Trophoblast cell (in vitro differentiated cells and primary cell): ENCODE results near the gene PDGFRB.

Experiments
- DNase-seq, 2 donors: peaks; one replicate each; pipeline ENCODE4 v3.0.0-alpha.2; 2016
- H2AFZ ChIP-seq: 2 replicates; pipeline ENCODE4 v1.6.1; 2013; ENCODE audit warnings: low read length, moderate library complexity, mild to moderate bottlenecking; ENCODE audit not compliant: insufficient read depth, poor library complexity
- H2AK5ac ChIP-seq: 2 replicates; pipeline ENCODE4 v1.6.1; 2013; ENCODE audit warnings: mild to moderate bottlenecking, low read length
- H2BK120ac ChIP-seq: 2 replicates; pipeline ENCODE4 v1.6.1; 2013; ENCODE audit warnings: low read length, mild to moderate bottlenecking, moderate library complexity; ENCODE audit not compliant: insufficient read depth, poor library complexity
- H2BK12ac ChIP-seq: 2 replicates; pipeline ENCODE4 v1.6.1; 2013; ENCODE audit warnings: mild to moderate bottlenecking, low read length, moderate library complexity
- H2BK5ac ChIP-seq: 2 replicates; pipeline ENCODE4 v1.6.1; 2013; ENCODE audit warnings: low read length, low read depth, moderate library complexity, mild to moderate bottlenecking; ENCODE audit not compliant: poor library complexity
- H3K14ac ChIP-seq: 2 replicates; pipeline ENCODE4 v1.6.1; 2013; ENCODE audit warnings: mild to moderate bottlenecking, low read length
- H3K18ac ChIP-seq: 2 replicates; pipeline ENCODE4 v1.6.1; 2013; ENCODE audit warnings: mild to moderate bottlenecking, low read length
- H3K23ac ChIP-seq: 2 replicates; pipeline ENCODE4 v1.6.1; 2013; ENCODE audit warnings: low read length
- H3K27ac ChIP-seq: 2 replicates; pipeline ENCODE4 v1.5.1; 2013; ENCODE audit warnings: low read depth, mild to moderate bottlenecking, inconsistent platforms, low read length, moderate library complexity
- H3K27me3 ChIP-seq: 2 replicates; pipeline ENCODE4 v1.6.1; 2013; ENCODE audit warnings: inconsistent platforms, mild to moderate bottlenecking, low read length, moderate library complexity; ENCODE audit not compliant: insufficient read depth
- H3K36me3 ChIP-seq, 2 experiments: 1 replicate in 1 of 2; 2 replicates in 1 of 2; pipeline ENCODE4 v1.6.1; 2013; ENCODE audit warnings: low read length in 2 of 2, mild to moderate bottlenecking in 2 of 2, moderate library complexity in 1 of 2; ENCODE audit not compliant: insufficient read depth in 2 of 2, control insufficient read depth in 1 of 2
- H3K4ac ChIP-seq: 2 replicates; pipeline ENCODE4 v1.6.1; 2013; ENCODE audit warnings: low read depth, mild to moderate bottlenecking, low read length, moderate library complexity
- H3K4me1 ChIP-seq, 2 experiments: 1 replicate in 1 of 2; 2 replicates in 1 of 2; pipeline ENCODE4 v1.6.1; 2013; ENCODE audit warnings: low read length in 2 of 2, mild to moderate bottlenecking in 2 of 2, moderate library complexity in 1 of 2; ENCODE audit not compliant: insufficient read depth in 2 of 2, control insufficient read depth in 1 of 2
- H3K4me2 ChIP-seq: 2 replicates; pipeline ENCODE4 v1.6.1; 2013; ENCODE audit warnings: inconsistent platforms, mild to moderate bottlenecking, low read length, moderate library complexity
- H3K4me3 ChIP-seq: 2 replicates; pipeline ENCODE4 v1.5.1; 2013; ENCODE audit warnings: mild to moderate bottlenecking, low read depth, low read length, inconsistent platforms
- H3K79me1 ChIP-seq: one replicate; pipeline ENCODE4 v1.6.1; 2013; ENCODE audit warnings: low read length
- H3K79me2 ChIP-seq: 2 replicates; pipeline ENCODE4 v1.6.1; 2013; ENCODE audit warnings: low read length, mild to moderate bottlenecking; ENCODE audit not compliant: control insufficient read depth, insufficient read depth, poor library complexity
- H3K9ac ChIP-seq: 2 replicates; pipeline ENCODE4 v1.6.1; 2013; ENCODE audit warnings: mild to moderate bottlenecking, low read length
- H3K9me3 ChIP-seq: 2 replicates; pipeline ENCODE4 v1.6.1; 2013; ENCODE audit warnings: low read depth, mild to moderate bottlenecking, control low read depth, inconsistent platforms, low read length; ENCODE audit not compliant: insufficient read depth
- H4K12ac ChIP-seq: 2 replicates; pipeline ENCODE4 v1.6.1; 2013; ENCODE audit warnings: low read depth, mild to moderate bottlenecking, low read length, moderate library complexity
- H4K8ac ChIP-seq: 2 replicates; pipeline ENCODE4 v1.6.1; 2013; ENCODE audit warnings: low read depth, mild to moderate bottlenecking, low read length, moderate library complexity
- H4K91ac ChIP-seq: one replicate; pipeline ENCODE4 v1.6.1; 2013; ENCODE audit warnings: low read depth, mild to moderate bottlenecking, low read length, moderate library complexity
- WGBS: extraction: QIAGEN DNeasy Blood & Tissue Kit; methylation state at CpG from one replicate; pipeline ENCODE4 v1.1.7; 2013; ENCODE audit warnings: missing lambda C conversion rate; ENCODE audit not compliant: insufficient read length, insufficient coverage; ENCODE audit errors: extremely low coverage; 5-methylcytosine and 5-hydroxymethylcytosine counted together

The PDGFRB gene

DNA sequence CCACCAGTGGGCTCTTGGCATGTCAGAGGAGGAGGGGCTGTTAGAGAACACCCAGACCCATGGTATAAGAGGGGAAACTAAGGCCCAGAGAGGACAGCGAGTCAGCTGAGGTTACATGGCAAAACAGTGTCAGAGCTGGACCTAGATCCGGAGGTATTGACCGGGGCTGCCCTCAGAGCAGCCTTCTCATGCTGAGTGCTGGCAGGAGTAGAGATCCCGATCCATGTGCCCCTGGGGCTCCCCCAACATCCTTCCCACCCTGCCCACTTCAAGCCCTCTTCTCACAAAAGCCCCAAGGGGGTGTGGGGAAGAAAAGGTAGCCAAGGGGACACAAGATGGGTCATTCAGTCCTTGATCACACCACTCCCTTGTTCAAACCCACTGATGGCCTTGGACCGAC lies 89.2 kb downstream of the PDGFRB start:
- H3K9ac ChIP-seq = no peak overlapping the region
- no CpG with 5 or more reads among the region's 5 CpGs for WGBS
- no peaks in the 10 kb centered on the region for H3K79me2 ChIP-seq
- DNase-seq = no peak
- no peak overlapping the region for H4K8ac ChIP-seq
- H3K27ac ChIP-seq = no peak overlapping the region
- H3K79me1 ChIP-seq = no peaks in the 10 kb centered on the region
- H4K91ac ChIP-seq = no peak overlapping the region
- H3K18ac ChIP-seq = no peak overlapping the region
- H3K36me3 ChIP-seq = peaks cover 34 to 41% of the 10 kb centered on the region in 2 experiments
- peaks cover 0 to 5% of the 10 kb centered on the region in 2 experiments for H3K4me1 ChIP-seq
- H3K4ac ChIP-seq = no peak overlapping the region
- H2AK5ac ChIP-seq = no peak overlapping the region
- H2BK5ac ChIP-seq = no peak overlapping the region
- H3K4me3 ChIP-seq = no peak overlapping the region
- no peak overlapping the region for H3K23ac ChIP-seq
- no peak overlapping the region for H2BK12ac ChIP-seq
- peaks cover 2% of the 10 kb centered on the region for H3K9me3 ChIP-seq
- no peak overlapping the region for H3K4me2 ChIP-seq
- H3K14ac ChIP-seq = no peak overlapping the region
- H2BK120ac ChIP-seq = no peak overlapping the region
- no peak overlapping the region for H4K12ac ChIP-seq
- no peak overlapping the region for H2AFZ ChIP-seq
- H3K27me3 ChIP-seq = no peaks in the 10 kb centered on the region

DNA sequence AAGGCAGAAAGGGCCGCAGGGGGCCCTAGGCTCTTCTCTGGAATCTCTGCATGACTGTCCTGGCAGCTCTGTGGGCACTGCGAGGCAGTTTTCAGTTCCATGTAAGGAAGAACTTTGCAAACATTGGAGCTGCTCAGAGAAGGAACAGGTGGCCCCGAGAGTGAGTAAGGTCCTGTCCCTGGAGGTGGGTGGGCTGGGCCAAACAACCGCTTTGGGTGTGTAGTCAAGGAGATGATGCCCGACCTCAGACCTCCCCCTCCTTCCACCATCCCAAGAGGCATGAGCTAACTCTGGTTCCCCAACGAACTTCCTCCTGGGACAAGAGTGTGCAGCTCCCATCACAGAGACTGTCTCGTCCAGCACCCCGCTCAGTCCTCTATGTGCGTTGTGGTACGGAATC lies 89.8 kb downstream of the PDGFRB start:
- H3K27me3 ChIP-seq = no peaks in the 10 kb centered on the region
- H2AFZ ChIP-seq = no peak overlapping the region
- no peak overlapping the region for H4K8ac ChIP-seq
- no CpG with 5 or more reads among the region's 10 CpGs for WGBS
- H3K4ac ChIP-seq = no peak overlapping the region
- no peak overlapping the region for H3K14ac ChIP-seq
- no peaks in the 10 kb centered on the region for H3K79me2 ChIP-seq
- no peak overlapping the region for H2AK5ac ChIP-seq
- H2BK5ac ChIP-seq = no peak overlapping the region
- peak in 1 of 2 donors; percentile 15 for DNase-seq
- peaks cover 35 to 44% of the 10 kb centered on the region in 2 experiments for H3K36me3 ChIP-seq
- H3K4me2 ChIP-seq = no peak overlapping the region
- H4K91ac ChIP-seq = no peak overlapping the region
- H3K23ac ChIP-seq = no peak overlapping the region
- H2BK120ac ChIP-seq = no peak overlapping the region
- no peak overlapping the region for H3K4me3 ChIP-seq
- H3K9me3 ChIP-seq = peaks cover 2% of the 10 kb centered on the region
- no peak overlapping the region for H3K27ac ChIP-seq
- H3K4me1 ChIP-seq = peaks cover 0 to 5% of the 10 kb centered on the region in 2 experiments
- H2BK12ac ChIP-seq = no peak overlapping the region
- no peak overlapping the region for H4K12ac ChIP-seq
- H3K79me1 ChIP-seq = no peaks in the 10 kb centered on the region
- H3K18ac ChIP-seq = no peak overlapping the region
- no peak overlapping the region for H3K9ac ChIP-seq

DNA sequence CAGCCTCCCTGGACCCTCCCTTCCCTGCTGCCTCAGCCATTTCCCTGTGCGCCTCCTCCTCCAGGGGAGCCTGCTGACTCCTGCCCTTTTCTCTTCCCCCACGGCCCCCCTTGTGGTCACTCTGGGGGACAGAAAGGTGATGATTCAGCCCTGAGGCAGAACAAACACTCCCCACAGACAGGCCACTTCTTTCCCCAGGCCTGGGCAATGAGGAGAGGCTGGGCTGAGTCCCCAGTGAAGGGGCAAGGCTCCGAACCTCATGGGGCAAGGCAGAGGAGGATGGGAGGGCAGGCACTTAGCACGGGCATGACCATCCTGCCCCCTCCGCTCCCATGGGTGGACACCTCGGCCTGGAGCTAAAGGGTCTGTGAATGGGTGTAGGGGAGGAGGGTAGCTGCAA lies 90.3 kb downstream of the PDGFRB start:
- Histone ChIP-seq H4K12ac (no peak overlapping the region), H2BK12ac (no peak overlapping the region), H2AFZ (no peak overlapping the region), H3K4me2 (no peak overlapping the region), H3K4me1 (peaks cover 0 to 5% of the 10 kb centered on the region in 2 experiments), H3K27me3 (no peaks in the 10 kb centered on the region), H3K79me1 (no peaks in the 10 kb centered on the region), H3K9ac (no peak overlapping the region), H3K14ac (no peak overlapping the region), H2AK5ac (no peak overlapping the region), H4K8ac (no peak overlapping the region), H3K79me2 (no peaks in the 10 kb centered on the region), H2BK120ac (no peak overlapping the region), H3K27ac (no peak overlapping the region), H4K91ac (no peak overlapping the region), H3K9me3 (peaks cover 2% of the 10 kb centered on the region), H2BK5ac (no peak overlapping the region), H3K4me3 (no peak overlapping the region), H3K18ac (no peak overlapping the region), H3K23ac (no peak overlapping the region), H3K4ac (no peak overlapping the region), H3K36me3 (peaks cover 34 to 49% of the 10 kb centered on the region in 2 experiments)
- no CpG with 5 or more reads among the region's 6 CpGs for WGBS
- no peak for DNase-seq

DNA sequence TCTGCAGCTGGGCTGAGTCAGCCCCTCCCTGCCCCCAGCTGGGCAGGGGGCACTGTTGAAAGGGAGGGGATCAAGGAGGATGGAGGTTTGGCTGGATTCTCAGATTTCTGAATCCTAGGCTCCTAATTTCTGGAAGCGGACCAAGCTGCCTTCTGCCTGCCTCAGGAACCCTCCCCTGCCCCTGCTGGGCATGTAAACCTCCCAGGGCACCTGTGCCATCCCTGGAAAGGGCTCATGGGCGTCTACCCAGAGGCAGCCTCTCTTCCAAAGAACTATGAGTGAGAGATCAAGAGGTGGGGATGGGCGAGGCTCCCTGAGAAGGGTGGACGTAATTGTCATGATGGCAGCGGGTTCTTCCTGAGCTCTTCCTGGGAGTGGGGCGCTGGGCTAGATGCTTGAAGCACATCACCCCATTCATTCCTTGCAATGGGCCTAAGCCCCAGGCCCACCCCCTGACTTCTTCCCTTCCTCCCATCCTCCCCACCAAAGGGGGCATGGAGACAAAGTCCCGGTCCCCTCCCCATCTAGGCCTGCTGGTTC lies 90.9 kb downstream of the PDGFRB start:
- no peaks in the 10 kb centered on the region for H3K27me3 ChIP-seq
- no peak overlapping the region for H3K9ac ChIP-seq
- no peak overlapping the region for H3K4ac ChIP-seq
- H2BK120ac ChIP-seq = no peak overlapping the region
- no peak overlapping the region for H4K8ac ChIP-seq
- H3K4me3 ChIP-seq = no peak overlapping the region
- H2AFZ ChIP-seq = no peak overlapping the region
- H3K79me1 ChIP-seq = no peaks in the 10 kb centered on the region
- H3K9me3 ChIP-seq = peaks cover 2% of the 10 kb centered on the region
- H3K4me1 ChIP-seq = peaks cover 0 to 5% of the 10 kb centered on the region in 2 experiments
- no peak overlapping the region for H3K27ac ChIP-seq
- H2BK12ac ChIP-seq = no peak overlapping the region
- no peak overlapping the region for H4K91ac ChIP-seq
- WGBS = no CpG with 5 or more reads among the region's 7 CpGs
- no peak overlapping the region for H4K12ac ChIP-seq
- no peak overlapping the region for H2AK5ac ChIP-seq
- no peak overlapping the region for H2BK5ac ChIP-seq
- no peak overlapping the region for H3K18ac ChIP-seq
- no peak for DNase-seq
- H3K36me3 ChIP-seq = peaks cover 32 to 46% of the 10 kb centered on the region in 2 experiments
- H3K14ac ChIP-seq = no peak overlapping the region
- no peaks in the 10 kb centered on the region for H3K79me2 ChIP-seq
- no peak overlapping the region for H3K4me2 ChIP-seq
- H3K23ac ChIP-seq = no peak overlapping the region
